ENCODE data around the gene SCAF8. TPM values are rescaled to one million over a fixed set of nuclear protein-coding genes. Genes with fewer than 3 reads are reported as not detected.

Gene SCAF8
- total and polyA plus RNA-seq, 2 of the 4 experiments (the other 2 are of a cell fraction), result 16.1 to 23.5 TPM

- H4K20me1 ChIP-seq (ENCODE audit: insufficient read depth, low read length), result peaks cover 13% of the 10 kb centered on the region; the same call in 1 of the 2 replicates
- H3K9me1 ChIP-seq (ENCODE audit: insufficient read depth, low read length), result 0 out of 2 replicates have a peak, but pooled peaks cover 9% of the 10 kb centered on the region
- H3K18ac ChIP-seq (ENCODE audit: low read depth, low read length), result no peak overlapping the region
- H3K4me1 ChIP-seq (ENCODE audit: control insufficient read depth, insufficient read depth, low read length), result peaks cover 2% of the 10 kb centered on the region; the same call in 1 of the 2 replicates
- no peak overlapping the region for H3K4me3 ChIP-seq (ENCODE audit: insufficient read depth, low read depth, low read length)
- in situ Hi-C loops (cut with MboI; ENCODE audit: low sequenced_read_pairs) (no loop called here), dilution Hi-C loops (cut with HindIII; ENCODE audit: low sequenced_read_pairs, unreplicated experiment) (no loop called here), intact Hi-C loops (cut with micrococcal nuclease) (loop anchor here (2.0 kb wide), 1 partner anchor 15 kb away; no protein-coding TSS in a partner anchor)
- 76% methylated on average over 3 of the region's 5 CpGs; no CpG with 5 or more reads in 1 of the 2 experiments for WGBS, 2 experiments (ENCODE audit: extremely low coverage in 2 of 2, insufficient read length in 1 of 2)
- no peak overlapping the region for H2BK120ac ChIP-seq (ENCODE audit: low read depth, low read length)
- no peak overlapping the region for H3K23ac ChIP-seq (ENCODE audit: low read depth, low read length)
- no peak overlapping the region for H2BK15ac ChIP-seq (ENCODE audit: low read depth, low read length)
- BruUV-seq (replicated peaks), result no TSS peak
- H4K8ac ChIP-seq (ENCODE audit: low read depth in 2 of 2, low read length in 2 of 2), result no peak overlapping the region
- H3K79me1 ChIP-seq (ENCODE audit: low read depth in 1 of 2, low read length in 2 of 2), result peaks cover 22 to 38% of the 10 kb centered on the region in 2 experiments
- H2BK20ac ChIP-seq (ENCODE audit: low read depth, low read length), result no peak overlapping the region
- no peak overlapping the region for H2AK5ac ChIP-seq (ENCODE audit: low read depth, low read length)
- no peak overlapping the region for H4K91ac ChIP-seq (ENCODE audit: insufficient read depth, low read depth, low read length)
- H2BK5ac ChIP-seq (ENCODE audit: low read depth, low read length, poor library complexity, severe bottlenecking), result no peak overlapping the region
- H2AK9ac ChIP-seq (replicated peaks; ENCODE audit: low read depth, low read length, poor library complexity), result no peak overlapping the region
- TF ChIP-seq BHLHE40 (IDR thresholded peaks at IDR 0.05; ENCODE audit: low read depth, low read length) (no peak), FOS (IDR thresholded peaks at IDR 0.05; ENCODE audit: low read depth, low read length) (peak; percentile 15; the same call in 1 of the 2 replicates), POLR2A (IDR thresholded peaks at IDR 0.05; ENCODE audit: low read depth, low read length) (no peak), CEBPB (IDR thresholded peaks at IDR 0.05; ENCODE audit: low read depth, low read length) (peak; percentile 40; the same call in 1 of the 2 replicates), CHD1 (IDR thresholded peaks at IDR 0.05; ENCODE audit: low read depth, low read length) (no peak), RAD21 (IDR thresholded peaks at IDR 0.05; ENCODE audit: low read length) (no peak), ELK1 (IDR thresholded peaks at IDR 0.05; ENCODE audit: borderline replicate concordance, low read depth, low read length) (no peak), MAFK (IDR thresholded peaks at IDR 0.05; ENCODE audit: low read depth, low read length) (no peak)
- no peak overlapping the region for H3K4me2 ChIP-seq (ENCODE audit: low read depth, low read length)
- H3K36me3 ChIP-seq (ENCODE audit: control insufficient read depth, insufficient read depth, low read length), result peaks cover 22% of the 10 kb centered on the region
- no peak overlapping the region for H4K5ac ChIP-seq (ENCODE audit: low read depth, low read length)
- ATAC-seq (ENCODE audit: low read depth) (peak; percentile 29), DNase-seq (peak; percentile 21)
- no peak overlapping the region for H3K4ac ChIP-seq (ENCODE audit: low read depth, low read length)
- H3K9ac ChIP-seq (ENCODE audit: low read depth, low read length), result no peak overlapping the region
- no peak overlapping the region for H3K14ac ChIP-seq (replicated peaks; ENCODE audit: low read depth, low read length)
- H3K27me3 ChIP-seq (ENCODE audit: control insufficient read depth, insufficient read depth, low read length), result no peaks in the 10 kb centered on the region
- H2AFZ ChIP-seq (replicated peaks; ENCODE audit: low read length, poor library complexity), result no peak overlapping the region
- ChIA-PET CTCF (interaction anchor here (0.6 kb wide), 1 partner anchor 14 kb away, joined by 3 read pairs; no protein-coding TSS in a partner anchor), POLR2A (ENCODE audit: unreplicated experiment) (no interaction called here)
- H3K9me3 ChIP-seq (ENCODE audit: control insufficient read depth, insufficient read depth, low read length), result no peaks in the 10 kb centered on the region
- H3K56ac ChIP-seq (ENCODE audit: extremely low read depth, insufficient read depth, low read length), result no peak overlapping the region
- H3K27ac ChIP-seq (ENCODE audit: insufficient read depth, low read length), result no peak overlapping the region
These were observed 58.5 kb downstream of the SCAF8 start for GRCh38 chr6:154791556-154792317.
